G401 (cell line): ENCODE data around the gene AIFM3. TPM values are rescaled to one million over a fixed set of nuclear protein-coding genes. Genes with fewer than 3 reads are reported as not detected.

Experiments
- DNase-seq: peaks from one replicate; pipeline ENCODE4 v3.0.0-alpha.2; 2015; ENCODE audit warnings: low spot score
- in situ Hi-C: cut with HindIII; loops from 2 replicates; pipeline ENCODE4 v1.10.0; 2016; ENCODE audit warnings: low sequenced_read_pairs, mixed read lengths
- total RNA-seq: library from RNA; depleted of rRNA; stranded (reverse); fragments of >200 nt; shearing (Covaris generic); gene quantifications from 2 replicates; pipeline ENCODE4 v1.2.3, GENCODE V29; 2014

AIFM3 gene
- total RNA-seq, 1 experiment from 2014 or later: 130 TPM

- no peak for DNase-seq
- in situ Hi-C loops: no loop called here
These were observed 16.2 kb downstream of the AIFM3 start for GRCh38 chr22:20983081-20983771.

- in situ Hi-C loops: no loop called here
- no peak for DNase-seq
These were observed 18.7 kb downstream of the AIFM3 start for GRCh38 chr22:20985720-20986119.

- in situ Hi-C loops: no loop called here
- no peak for DNase-seq
These were observed 19.3 kb downstream of the AIFM3 start for GRCh38 chr22:20986365-20986764.

- DNase-seq: no peak
- in situ Hi-C loops: no loop called here
These were observed 20.3 kb downstream of the AIFM3 start for GRCh38 chr22:20987375-20987774.

- DNase-seq: no peak
- in situ Hi-C loops: no loop called here
These were observed 21.7 kb downstream of the AIFM3 start for GRCh38 chr22:20988573-20989322.

- DNase-seq: no peak
- in situ Hi-C loops: no loop called here
These were observed 22.5 kb downstream of the AIFM3 start for GRCh38 chr22:20989323-20990138.

- in situ Hi-C loops: no loop called here
- no peak for DNase-seq
These were observed 23.4 kb downstream of the AIFM3 start for GRCh38 chr22:20990184-20991180.

- in situ Hi-C loops: no loop called here
- DNase-seq: no peak
These were observed 24.4 kb downstream of the AIFM3 start for GRCh38 chr22:20991252-20992055.

- no peak for DNase-seq
- in situ Hi-C loops: no loop called here
These were observed 25.0 kb downstream of the AIFM3 start for GRCh38 chr22:20992056-20992442.

- in situ Hi-C loops: no loop called here
- DNase-seq: peak; percentile 76
These were observed 25.6 kb downstream of the AIFM3 start for GRCh38 chr22:20992456-20993303.

GRCh38 chr22:20993304-20994127 lies 26.5 kb downstream of the AIFM3 start:
- in situ Hi-C loops: no loop called here
- DNase-seq: no peak

- DNase-seq: no peak
- in situ Hi-C loops: no loop called here
These were observed 27.3 kb downstream of the AIFM3 start for GRCh38 chr22:20994128-20994901.

GRCh38 chr22:20994902-20995241 lies 27.8 kb downstream of the AIFM3 start:
- DNase-seq: no peak
- in situ Hi-C loops: no loop called here

GRCh38 chr22:20995329-20996030 lies 28.4 kb downstream of the AIFM3 start:
- DNase-seq: no peak
- in situ Hi-C loops: no loop called here

- no peak for DNase-seq
- in situ Hi-C loops: no loop called here
These were observed 29.0 kb downstream of the AIFM3 start for GRCh38 chr22:20996031-20996410.
